ENCODE results near the gene CEP83.
"Not testable (repeated sequence)": the region's sequence is repeated elsewhere in the genome, so short reads cannot be mapped to it uniquely, and the experiment has no call there.

The CEP83 gene, protein sequence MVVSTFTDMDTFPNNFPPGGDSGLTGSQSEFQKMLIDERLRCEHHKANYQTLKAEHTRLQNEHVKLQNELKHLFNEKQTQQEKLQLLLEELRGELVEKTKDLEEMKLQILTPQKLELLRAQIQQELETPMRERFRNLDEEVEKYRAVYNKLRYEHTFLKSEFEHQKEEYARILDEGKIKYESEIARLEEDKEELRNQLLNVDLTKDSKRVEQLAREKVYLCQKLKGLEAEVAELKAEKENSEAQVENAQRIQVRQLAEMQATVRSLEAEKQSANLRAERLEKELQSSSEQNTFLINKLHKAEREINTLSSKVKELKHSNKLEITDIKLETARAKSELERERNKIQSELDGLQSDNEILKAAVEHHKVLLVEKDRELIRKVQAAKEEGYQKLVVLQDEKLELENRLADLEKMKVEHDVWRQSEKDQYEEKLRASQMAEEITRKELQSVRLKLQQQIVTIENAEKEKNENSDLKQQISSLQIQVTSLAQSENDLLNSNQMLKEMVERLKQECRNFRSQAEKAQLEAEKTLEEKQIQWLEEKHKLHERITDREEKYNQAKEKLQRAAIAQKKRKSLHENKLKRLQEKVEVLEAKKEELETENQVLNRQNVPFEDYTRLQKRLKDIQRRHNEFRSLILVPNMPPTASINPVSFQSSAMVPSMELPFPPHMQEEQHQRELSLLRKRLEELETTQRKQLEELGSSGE

DNA sequence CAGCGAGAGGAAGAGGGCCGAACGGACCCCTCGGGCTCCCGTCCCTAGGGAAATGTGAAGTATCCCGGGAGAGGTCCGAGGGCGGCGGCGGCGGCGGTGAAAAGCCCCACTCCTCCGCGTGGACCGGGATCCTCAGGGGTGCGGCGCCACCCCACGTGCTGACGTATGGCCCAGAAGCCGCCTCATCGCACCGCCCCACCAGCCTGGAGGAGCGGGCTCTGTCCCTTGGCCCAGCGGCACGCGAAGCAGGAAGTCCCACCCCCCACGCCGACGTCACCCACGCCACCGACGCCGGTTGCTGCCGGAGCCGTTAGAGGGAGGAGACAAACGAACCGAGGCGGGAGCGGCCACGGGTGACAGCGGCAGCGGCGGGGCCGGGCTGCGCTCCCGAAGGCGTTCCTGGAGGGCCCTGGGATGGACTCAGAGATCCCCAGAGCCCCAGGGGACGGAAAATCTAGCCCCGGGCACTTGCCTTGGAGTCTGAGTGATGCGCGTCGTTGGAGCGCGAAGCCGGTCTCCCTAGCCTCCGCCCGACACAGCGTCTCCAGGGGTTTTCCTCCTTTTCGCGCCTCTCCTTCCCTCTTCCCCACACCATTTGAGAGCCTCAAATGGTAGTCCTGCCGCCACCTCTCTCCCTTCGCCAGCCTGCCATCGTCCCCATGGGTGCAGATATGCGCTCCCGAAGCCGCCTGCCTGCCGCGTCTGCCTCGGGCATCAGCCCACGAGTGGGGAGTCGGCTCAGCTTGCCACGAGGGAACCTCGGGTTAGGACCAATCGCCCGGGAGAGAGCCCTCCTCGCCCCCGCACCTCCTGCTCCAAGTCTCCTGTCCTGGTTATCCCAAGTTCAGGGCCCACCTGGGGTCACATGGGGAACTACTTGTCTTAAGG is at the start of gene CEP83:
Gene CEP83, minus strand, starts transcription at position 140 of the 888 bp plus-strand sequence. CDS start 47,377 bp downstream, outside the sequence.
- DNase-seq (ENCODE audit: low spot score): peak; percentile 96

DNA sequence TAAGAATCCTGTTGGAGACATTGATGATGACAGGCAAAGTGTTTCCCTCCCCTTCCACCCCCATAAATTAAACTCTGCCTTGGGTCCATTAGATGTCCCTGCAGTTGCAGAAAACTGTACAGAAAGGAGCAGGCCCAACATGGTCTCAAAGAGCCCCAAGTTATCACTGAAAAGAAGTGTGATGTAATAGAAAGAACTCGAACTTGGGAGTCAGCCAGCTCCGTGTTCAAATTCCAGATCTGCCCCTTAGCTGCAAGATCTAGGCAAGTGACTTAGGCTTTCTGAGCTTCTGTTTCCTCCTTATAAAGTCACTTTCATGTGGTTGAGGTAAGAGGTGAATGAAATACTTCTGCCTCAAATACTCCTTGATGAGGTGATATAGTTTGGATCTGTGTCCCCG is 49.6 kb upstream of the CEP83 start:
- no peak for DNase-seq (ENCODE audit: low spot score)

DNA sequence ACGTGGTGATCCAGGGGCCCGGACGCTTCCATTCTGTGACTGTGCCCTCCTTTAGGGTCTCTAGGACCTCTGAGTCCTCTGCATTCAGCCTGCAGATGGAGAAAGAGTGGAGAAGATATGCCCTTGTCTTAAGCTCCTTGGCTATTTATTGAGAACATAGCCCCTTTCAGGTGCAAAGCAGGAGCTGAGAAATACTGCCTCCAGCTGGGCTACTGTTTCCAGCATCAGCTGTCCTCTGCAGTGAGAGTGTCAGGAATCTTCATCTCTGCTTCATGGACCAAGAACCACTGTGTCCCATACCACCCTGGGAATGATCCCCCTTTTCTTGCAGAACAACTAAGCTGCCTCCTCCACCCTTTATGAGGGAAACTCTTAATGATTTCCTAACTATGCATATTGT is 47.8 kb upstream of the CEP83 start:
- DNase-seq (ENCODE audit: low spot score): no peak

DNA sequence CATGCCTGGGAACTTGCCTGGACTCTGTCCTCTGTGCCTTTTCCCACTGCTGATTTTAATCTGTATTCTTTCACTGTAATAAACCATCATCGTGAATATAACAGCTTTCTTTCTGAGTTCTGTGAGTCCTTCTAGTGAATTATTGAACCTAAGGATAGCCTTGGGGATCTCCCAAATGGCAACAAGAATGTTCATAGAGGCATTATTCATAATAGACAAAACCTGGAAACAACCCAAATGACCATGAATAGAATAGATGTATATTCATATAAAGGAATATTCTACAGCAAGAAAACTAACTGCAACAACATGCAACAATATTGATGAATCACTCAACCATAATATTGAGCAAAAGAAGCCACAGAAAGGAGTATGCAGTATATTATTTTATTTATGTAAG is 44.7 kb upstream of the CEP83 start:
- no peak for DNase-seq (ENCODE audit: low spot score)

DNA sequence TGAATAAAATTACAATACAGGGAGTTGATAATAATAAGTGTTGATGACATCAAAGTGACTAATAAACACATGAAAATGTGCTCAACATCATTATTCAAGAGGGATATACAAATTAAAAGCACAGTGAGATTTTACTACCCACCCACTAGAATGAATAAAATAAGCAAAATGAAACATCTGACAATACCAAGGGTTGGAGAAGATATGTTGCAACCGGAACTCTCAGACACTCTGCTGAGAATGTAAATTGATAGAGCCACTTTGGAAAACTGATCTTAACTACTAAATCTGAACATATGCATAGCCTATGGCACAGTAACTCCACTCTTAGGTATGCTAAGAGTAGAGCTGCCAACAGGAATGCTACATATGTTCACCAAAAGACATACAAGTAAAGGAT is 44.0 kb upstream of the CEP83 start:
- no peak for DNase-seq (ENCODE audit: low spot score)

DNA sequence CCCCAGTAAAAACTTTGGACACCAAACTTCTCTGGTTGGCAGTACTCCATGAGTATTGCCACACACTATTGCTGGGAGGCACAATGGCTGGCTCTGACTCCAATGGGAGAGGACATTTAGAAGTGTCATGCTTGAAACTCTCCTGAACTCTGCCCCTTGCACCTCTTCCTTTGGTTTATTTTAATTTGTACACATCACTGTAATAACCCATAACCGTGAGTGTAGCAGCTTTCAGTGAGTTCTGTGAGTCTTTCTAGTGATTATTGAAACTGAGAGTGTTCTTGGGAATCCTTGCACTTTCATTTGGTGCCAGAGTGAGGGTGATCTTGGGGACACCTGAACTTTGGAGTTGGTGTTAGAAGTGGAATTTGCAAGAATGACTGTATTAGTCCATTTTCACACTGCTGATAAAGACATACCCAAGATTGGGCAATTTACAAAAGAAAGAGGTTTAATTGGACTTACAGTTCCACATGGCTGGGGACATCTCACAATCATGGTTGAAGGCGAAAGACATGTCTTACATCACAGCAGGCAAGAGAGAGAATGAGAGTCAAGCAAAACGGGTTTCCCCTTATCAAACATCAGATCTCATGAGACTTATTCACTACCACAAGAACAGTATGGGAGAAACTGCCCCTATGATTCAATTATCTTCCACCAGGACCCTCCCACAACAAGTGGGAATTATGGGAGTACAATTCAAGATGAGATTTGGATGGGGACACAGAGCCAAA is 41.3 kb upstream of the CEP83 start:
- no peak for DNase-seq (ENCODE audit: low spot score)

DNA sequence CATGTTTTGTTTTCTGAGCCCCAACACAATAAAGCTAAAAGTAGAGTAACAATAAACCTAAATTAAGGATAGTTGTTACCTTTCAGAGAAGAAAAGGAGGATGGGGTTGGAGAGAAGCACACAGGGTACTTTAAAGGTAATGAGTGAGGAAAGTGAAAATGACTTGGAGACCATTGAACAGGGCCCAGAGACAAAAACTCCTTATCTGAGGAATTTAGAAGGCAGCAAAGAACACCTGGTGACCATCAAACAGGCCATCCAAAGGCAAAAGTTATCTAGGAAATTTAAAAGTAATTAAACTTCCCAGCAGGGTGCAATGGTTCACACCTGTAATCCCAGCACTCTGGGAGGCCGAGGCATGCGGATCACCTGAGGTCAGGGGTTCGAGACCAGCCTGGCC is 39.0 kb upstream of the CEP83 start:
- no peak for DNase-seq (ENCODE audit: low spot score)

DNA sequence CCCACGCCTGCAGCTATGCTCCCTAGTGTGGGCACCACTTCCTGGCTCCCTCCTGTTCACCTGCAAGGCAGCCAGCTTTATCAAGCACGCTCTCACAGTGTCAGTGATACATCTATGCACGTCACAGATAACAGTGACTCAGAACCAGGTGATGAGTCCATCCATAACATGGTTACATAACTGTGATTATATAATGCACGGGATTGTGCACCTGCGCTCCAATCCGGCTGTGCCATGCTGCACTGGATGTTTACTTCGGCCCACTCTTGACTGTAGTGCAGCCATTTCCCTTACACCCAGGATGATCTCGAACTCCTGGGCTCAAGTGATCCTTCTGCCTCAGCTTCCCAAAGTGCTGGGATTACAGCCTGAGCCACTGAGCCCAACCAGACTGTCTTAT is 38.4 kb upstream of the CEP83 start:
- no peak for DNase-seq (ENCODE audit: low spot score)

DNA sequence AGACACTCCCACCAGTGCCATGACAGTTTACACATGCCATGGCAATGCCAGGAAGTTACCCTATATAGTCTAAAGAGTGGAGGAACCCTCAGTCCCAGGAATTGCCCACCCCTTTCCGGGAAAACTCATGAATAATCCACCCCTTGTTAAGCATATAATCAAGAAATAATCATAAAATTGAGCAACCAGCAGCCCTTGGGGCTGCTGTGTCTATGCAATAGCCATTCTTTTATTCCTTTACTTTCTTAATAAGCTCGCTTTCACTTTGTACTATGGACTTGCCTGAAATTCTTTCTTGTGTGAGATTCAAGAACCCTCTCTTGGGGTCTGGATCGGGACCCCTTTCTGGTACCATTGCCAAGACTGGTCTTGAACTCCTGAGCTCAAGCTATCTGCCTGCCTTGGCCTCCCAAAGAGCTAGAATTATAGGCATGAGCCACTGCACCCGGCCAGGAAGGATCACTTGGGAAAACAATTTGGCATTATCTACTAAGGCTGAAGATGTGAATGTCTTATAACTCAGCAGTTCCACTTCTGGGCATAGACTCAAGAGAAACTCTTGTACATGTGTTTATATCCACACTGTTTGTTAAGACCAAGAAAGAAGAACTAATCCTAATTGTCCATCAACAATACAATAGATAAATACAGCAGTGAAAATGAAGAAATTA is 35.9 kb upstream of the CEP83 start:
- no peak for DNase-seq (ENCODE audit: low spot score)

DNA sequence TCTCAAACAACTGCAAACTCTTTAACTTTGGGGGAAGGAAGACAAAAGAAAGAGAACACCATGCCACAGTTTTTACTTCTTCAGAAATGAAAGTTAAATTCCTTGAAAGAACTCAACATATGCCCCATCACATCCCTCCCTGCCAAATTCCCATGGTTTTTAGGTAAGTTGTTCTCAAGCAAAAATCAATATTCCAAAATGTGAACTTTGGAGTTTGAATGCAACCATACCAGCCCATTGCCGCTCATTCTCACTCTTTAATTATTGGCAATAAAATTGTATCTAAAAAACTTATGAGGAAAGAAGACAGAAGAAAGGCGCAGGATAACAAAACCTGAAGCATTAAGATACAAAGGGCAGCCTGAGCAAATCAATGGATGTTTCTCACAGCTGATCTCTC is 31.8 kb upstream of the CEP83 start:
- no peak for DNase-seq (ENCODE audit: low spot score)

DNA sequence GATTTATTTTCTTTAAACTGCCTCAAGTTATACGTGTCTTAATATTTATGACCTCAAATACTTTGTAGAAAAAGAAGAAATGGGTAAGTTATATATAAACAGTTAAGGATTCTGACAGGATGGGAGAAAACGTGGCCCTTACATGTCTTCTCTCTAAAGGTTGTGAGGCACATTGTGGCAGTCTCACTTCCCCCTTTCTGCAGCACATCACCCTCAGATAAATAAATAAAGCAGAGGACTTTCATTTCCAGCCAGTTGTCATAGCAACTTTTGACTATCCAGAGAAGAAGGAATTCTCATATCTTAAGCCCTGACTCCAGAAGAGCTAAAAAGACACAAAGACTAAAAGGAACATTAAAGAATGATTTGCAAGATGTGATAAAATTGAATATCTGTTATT is 28.8 kb upstream of the CEP83 start:
- DNase-seq (ENCODE audit: low spot score): no peak

DNA sequence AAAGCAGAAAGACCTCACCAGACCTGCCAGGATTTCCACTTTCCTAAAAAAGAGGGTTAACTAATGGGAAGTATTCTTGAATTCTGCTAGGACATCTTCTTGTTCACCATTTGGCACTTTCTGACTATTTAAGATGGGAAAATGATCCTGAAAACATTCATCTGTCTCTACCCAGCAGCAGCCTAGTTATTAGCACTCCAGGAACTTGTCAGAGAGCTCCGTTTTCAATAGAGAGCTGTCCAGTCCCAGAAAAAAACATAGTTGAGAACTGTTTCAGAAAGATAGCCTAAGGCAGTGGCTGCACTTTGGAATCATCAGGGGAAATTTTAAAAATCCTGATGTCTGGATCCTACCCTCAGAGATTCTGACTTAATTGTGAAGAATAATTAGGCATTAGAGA is 22.1 kb upstream of the CEP83 start:
- no peak for DNase-seq (ENCODE audit: low spot score)

DNA sequence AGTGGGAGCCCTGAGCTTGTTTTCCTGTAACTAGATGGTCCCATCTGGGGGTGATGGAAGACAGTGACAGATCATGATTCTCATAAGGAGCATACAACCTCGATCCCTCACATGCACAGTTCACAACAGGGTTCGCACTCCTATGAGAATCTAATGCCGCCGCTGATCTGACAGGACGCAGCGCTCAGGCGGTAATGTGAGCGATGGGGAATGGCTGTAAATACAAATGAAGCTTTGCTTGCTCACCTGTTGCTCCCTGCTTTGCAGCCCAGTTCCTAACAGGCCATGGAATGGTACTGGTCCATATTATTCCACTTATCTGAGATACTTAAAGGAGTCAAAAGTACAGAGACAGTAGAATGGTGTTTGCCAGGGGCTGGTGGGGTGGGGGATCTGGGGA is 9.9 kb upstream of the CEP83 start:
- no peak for DNase-seq (ENCODE audit: low spot score)

DNA sequence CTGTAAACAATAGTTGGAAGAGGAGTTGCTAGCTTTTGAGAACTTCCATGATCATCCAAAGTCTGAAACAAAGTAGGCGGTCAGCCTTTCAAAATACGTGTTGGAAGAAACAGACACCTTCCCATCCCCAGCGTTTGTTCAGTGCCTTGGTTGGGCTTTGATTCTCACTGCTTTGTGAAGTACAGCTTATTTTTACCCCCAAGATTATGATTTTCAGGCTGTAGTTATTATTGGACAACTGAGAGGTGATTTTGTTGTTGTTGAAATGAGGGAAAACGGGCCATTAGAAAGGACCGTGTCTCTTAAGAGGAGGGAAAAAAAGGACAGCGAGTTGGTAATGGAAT is 921 bp upstream of the CEP83 start:
- DNase-seq (ENCODE audit: low spot score): no peak

DNA sequence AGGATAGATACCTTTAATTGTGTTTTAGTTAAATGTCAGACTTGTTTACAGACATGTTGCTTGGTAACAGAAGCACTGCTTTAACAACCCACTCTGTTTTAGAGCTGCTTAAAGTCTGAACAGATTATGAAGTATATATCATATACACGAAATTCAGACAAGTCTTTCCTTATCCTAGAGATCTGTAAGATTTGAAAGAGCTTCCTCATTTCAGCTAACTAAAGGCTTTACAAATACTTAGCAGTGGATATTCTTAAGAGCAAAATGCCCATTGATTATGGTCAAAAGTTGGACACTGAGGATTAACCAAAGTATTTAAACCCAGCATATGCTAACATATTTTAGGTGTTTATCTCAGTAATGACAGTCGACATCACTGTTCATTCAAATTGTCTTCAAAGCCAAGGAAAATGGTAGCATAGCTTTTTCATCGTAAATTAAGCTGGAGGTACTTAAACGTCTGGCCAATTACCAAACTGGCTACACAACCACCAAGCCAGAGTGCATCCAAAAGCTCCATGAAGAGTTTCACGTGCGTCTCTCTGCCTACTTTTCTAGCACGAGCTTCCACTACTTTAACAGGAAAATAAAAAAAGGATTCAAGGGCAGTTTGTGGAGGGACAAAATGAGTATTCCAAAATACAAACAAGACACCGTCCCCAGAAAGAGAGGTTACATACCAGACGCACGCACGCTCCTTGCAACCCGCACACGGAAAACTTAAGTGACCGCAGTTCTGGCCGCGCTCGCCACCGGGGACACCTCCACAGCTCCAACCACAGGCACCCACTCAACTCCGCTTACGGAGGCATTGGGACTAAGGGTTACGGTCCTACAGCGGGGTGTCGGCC is 565 bp downstream of the CEP83 start:
- DNase-seq (ENCODE audit: low spot score): peak; percentile 19

DNA sequence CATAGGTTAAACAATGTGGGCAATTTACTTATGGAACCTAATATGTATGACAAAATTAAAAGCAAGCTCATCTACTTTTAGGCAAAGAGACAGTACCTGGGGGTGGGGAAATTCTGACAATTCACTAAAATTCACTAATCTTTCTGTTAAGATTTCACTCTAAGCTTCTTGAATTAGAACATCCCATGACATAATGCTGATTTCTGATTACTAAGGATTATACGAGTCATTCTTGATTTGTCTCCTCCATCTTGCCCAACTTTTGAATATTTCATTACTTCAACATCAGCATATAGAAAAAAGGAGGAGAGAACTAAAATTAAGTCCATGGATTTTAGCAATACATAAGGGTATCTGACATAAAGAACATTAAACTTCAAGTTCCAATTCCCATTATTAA is 2.4 kb downstream of the CEP83 start:
- DNase-seq (ENCODE audit: low spot score): no peak

DNA sequence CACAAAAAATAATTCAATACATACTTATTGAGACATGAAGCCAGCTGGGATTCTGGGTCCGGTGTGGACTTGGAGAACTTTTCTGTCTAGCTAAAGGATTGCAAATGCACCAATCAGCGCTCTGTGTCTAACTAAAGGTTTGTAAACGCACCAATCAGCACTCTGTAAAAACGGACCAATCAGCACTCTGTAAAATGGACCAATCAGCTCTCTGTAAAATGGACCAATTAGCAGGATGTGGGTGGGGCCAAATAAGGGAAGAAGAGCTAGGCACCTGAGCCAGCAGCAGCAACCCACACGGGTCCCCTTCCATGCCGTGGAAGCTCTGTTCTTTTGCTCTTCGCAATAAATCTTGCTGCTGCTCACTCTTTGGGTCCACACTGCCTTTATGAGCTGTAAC is 5.3 kb downstream of the CEP83 start:
- not testable (repeated sequence) for DNase-seq (ENCODE audit: low spot score)

DNA sequence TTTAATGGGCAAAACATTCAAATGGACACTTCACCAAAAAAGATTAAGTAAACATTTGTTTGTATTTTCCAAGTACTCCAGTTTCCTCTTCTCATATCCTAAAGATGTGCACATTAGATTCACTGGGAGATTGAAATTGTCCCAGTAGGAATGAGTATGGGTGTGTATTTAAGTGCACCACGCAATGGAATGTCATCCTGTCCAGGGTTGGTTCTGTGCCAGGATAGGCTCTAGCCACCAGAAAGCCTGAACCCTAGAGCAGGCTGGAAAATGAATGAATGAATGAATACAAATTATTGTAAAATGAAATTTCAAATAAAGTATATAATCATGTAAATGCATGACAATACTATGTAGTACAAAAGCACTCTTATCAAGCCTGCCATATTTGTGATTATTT is 14.0 kb downstream of the CEP83 start:
- DNase-seq (ENCODE audit: low spot score): peak; percentile 71

DNA sequence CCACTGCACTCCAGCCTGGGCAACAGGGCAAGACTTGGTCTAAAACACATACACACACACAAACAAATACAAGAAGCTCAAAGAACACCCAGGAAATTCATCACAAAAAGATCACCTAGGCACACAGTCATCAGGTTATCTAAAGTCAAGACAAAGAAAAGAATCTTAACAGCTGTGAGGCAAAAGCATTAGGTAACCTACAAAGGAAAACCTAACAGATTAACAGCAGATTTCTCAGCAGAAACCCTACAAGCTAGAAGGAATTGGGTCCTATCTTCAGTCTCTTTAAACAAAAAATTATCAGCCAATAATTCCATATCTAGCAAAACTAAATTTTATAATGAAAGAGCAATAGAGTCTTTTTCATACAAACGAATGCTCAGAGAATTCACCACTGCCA is 22.4 kb downstream of the CEP83 start:
- DNase-seq (ENCODE audit: low spot score): no peak

DNA sequence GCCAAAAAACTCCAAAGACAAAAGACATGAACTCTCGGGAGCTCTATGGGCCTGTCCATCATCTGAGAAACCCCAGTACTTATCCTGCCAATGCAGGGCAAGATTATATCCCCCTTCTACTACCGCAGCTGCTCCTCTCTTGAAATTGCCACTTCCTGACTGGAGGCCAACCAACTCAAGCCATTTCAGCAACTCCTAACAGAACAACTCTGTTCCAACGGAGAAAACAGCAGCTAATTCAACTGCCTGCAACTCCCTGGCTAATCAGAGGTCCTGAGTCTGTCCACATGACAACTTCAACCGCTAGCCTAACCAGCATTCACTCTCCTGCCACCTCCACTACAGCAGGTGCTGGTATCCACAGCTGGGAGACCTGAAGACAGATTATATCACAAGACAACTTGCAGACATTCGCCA is 24.1 kb downstream of the CEP83 start:
- no peak for DNase-seq (ENCODE audit: low spot score)

DNA sequence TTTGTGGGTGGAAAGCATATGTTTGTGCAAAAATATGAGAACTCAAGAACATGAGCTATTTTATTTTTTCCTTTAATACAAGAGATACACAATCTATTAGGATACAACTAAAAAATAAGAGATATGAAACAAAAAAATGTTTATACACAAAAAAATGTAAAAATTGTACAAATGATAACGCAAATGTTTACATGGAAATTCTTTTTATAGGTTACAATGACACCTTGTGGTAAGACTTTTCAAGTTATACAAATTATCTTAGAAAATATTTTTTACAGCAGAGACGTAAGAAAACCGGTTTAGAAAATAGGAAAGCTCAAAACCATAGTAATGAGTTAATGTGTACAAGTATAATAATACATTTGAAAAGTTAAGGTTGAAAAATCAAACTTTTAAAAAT is 25.5 kb downstream of the CEP83 start:
- no peak for DNase-seq (ENCODE audit: low spot score)

Data from LoVo (cell line).